HG03025 (cell line): Measurements from ENCODE around the gene PAPOLA.

Experiments
- ATAC-seq: cut with Tn5 transposase; IDR thresholded peaks from one replicate; pipeline ENCODE4 v1.9.1; 2021; ENCODE audit warnings: mild to moderate bottlenecking, moderate library complexity; ENCODE audit not compliant: unreplicated experiment, low FRiP score

Gene PAPOLA

GRCh38 chr14:96554315-96554910 is 52.2 kb downstream of the PAPOLA start:
- no peak for ATAC-seq

DNA sequence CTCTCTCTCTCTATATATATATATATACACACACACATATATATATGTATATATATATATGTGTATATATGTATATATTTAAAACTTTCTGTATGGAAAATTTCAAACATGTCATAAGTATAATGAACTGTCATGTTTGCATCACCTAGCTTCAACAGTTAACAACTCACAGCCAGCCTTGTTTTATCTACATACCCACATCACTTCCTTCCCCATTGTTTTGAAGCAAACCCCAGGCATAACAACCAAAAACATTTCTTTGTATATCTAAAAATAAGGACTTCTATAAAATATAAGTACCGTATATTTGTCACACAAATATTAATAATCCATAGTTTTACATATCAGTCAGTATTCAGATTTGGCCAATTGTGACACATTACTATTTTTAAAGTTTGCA is 57.4 kb downstream of the PAPOLA start:
- ATAC-seq, result no peak

GRCh38 chr14:96564389-96564788 is 62.2 kb downstream of the PAPOLA start:
- ATAC-seq, result no peak

- no peak for ATAC-seq
These were observed 63.6 kb downstream of the PAPOLA start for GRCh38 chr14:96565811-96566210.

GRCh38 chr14:96567289-96567899 is 65.2 kb downstream of the PAPOLA start:
- no peak for ATAC-seq

DNA sequence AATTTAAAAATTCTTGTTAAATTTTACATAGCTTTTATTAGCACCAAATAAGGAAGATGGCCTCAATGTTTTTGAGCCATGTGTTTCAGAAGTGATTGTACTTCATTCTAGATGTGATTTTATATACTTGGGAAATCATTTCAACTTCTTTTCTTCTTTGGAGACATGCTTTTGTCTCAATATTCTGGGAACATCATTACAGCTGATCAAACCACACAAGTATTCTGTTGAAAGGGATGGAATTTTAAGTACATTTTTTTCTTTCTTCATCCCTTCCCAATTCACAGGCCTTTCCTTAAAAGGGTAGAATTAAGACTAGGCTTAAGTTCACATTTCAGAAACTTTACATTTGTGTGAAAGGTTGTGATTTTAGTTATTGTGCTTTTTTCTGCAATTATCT is 66.4 kb downstream of the PAPOLA start:
- no peak for ATAC-seq

DNA sequence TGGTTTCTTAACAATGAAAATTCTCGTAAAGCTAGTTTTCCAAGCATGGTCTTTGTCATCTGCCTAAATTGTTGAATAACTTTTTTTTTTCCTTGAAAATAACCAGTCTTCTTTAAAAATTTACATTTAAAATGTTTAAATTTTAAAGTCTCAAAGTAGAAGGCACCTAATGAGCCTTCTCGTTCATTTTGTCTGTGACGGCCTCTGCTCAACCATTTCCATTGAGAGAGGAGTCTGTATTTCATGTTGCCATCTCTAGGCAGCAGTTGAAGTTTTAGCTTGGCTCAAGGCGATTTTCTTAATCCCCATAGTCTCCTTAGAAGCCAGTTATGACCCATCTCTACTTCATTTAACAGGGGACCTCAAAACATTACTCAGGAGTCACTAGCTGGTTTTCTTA is 69.1 kb downstream of the PAPOLA start:
- ATAC-seq, result no peak

- ATAC-seq, result no peak
These were observed 71.4 kb downstream of the PAPOLA start for GRCh38 chr14:96573473-96574100.

DNA sequence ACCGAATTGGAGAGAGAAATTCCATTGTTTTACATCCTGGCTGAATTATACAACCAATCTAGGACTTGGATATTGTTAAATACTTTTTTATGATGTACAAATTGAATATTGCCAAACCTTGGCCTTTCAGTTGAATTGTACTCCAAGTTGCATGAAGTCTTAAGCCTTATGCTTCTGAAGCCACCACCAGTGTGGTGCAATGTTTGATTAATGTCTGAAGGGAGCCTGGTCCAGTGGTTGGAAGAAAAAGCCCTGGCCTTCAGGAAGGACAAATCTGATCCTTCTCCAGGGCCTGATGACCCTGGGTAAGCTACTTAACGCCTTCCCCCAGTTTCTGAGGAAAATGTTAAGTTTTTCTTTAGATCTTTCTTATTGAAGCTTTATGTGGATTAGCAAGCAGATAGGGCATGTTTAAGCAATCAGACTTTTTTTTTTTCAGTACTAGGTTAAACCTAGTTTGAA is 72.0 kb downstream of the PAPOLA start:
- no peak for ATAC-seq

DNA sequence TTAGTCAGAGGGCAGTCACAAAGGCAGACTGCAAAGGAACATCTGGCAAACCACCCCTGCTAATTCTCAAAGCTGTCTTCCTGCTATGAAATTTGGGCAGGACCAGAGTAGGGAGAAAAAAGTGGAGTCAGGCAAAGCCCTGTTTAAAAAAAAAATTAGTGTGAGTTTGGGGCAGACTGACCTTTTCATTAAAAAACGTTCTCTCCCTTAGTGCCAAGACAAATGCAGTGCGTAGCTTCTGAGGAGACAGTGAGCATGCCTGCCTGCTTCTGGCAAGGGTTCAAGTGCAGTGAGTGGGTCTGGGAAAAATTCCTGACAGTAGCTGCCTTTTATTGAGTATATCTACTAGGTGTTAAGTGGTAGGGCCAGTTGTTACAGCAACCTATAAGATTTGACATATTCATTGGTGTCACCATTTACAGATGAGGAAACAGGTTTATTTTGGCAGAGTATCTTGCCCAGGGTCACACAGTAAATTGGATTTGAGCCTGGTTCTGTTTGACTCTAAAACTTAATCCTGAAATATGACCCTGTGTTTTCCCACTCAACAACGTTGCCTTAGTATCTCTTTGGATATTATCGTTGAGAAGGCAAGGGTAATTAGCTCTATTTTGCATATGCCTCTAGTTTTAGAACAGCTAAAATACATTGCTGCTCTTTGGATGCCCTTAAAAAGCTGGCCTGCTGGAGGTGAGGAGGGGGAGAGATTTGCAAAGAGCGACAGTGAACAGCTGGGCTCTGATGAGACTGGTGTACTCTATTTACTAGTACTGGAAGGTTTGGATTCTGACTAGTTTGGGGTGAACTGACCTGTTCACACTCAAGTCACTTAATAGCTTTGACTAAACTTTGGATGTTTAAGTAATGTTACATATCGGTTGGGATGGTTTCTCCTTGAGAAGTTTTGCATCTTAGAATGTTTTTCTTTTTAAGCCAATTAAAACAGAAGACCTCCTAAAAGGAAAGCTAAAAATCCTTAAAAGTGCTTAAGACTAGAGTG is 72.8 kb downstream of the PAPOLA start:
- no peak for ATAC-seq

DNA sequence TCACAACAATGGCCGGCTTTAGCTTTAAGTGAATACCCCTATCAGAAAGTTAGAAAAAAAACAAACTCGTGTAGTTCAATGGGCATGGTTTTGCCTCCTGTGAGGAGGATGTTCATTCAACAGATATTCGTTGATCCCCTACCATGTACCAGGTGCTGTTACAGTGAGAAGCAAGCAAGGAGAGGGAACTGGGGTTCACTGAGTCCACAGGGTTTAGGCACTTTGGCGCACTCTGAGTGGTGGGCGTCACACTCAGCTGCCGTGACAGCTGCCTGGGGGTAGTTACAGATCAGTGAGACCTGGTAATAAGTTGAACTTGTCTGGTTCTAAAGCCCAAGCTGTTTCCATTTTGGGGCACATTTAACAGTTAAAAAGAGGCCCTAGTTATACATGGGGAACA is 74.2 kb downstream of the PAPOLA start:
- no peak for ATAC-seq

DNA sequence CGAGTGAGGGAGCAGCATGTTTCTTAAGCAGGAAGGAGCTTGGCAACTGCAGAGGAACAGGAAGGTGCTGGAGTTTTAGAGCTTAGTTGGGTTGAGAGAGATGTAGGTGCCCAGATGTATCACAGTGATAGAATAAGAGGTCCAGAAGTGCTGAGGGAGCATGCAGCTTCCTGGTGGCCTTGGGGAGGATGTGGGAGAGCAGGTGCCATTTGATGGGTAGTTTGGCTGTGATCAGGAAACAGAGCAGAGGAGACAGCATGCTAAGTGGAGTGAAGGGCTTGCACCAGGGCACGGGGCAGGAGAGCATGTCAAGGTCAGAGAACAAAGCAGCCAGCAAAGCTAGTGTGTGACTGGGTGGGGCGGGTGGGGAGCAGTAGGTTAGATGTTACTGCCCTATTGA is 74.8 kb downstream of the PAPOLA start:
- ATAC-seq, result no peak

- ATAC-seq, result no peak
These were observed 76.4 kb downstream of the PAPOLA start for GRCh38 chr14:96578619-96579018.

DNA sequence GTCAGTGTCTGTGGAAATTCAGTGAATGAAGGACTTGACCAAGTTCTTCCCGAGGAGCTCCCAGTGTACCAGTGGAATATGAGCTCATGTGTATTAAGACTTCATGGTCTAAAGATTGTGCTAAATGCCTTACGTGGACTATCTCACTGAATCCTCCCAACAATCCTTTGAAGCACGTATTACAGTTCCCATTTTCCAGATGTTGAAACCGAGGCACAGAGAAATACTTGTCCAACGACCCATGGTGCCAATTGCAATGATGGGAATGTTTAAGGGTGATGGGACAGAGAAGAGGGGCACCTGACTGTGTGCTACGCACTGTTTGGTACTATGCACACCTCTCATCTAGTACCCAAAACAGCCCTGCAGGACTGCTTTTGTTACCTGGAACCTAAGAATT is 77.2 kb downstream of the PAPOLA start:
- ATAC-seq, result no peak

DNA sequence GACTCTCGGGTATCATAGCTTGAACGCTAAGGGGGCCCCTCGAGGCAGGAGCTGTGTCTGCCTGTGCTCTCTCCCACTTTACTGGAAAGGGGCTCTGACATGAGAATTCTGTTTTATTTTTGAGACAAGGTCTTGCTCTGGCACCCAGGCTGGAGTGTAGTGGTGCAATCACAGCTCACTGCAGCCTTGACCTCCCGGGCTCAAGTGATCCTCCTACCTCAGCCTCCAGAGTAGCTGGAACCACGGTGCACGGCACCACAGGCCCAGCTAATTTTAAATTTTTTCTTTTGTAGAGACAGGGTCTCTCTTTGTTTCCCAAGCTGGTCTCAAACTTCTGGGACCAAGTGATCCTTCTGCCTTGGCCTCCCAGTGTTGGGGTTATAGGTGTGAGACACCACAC is 77.7 kb downstream of the PAPOLA start:
- no peak for ATAC-seq

- ATAC-seq, result no peak
These were observed 78.4 kb downstream of the PAPOLA start for GRCh38 chr14:96580566-96580965.

DNA sequence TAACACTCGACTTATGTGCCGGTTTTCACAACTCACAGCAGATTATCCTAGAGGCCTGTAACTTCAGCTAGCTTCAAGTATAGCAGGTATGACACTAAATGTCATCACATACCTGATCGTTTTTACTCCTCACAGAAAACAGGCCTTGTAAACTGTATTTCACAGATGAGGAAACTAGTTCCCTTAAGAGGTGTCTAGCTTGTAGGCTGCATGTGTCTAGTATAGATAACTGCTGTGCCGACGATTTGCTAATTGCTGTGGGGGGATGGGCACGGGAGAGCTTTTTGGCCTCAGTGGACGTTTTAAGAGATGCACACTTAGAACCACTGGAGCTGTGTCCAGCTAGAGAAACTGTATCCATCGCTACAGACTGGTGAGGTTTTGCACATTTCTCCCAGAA is 78.8 kb downstream of the PAPOLA start:
- ATAC-seq, result no peak

DNA sequence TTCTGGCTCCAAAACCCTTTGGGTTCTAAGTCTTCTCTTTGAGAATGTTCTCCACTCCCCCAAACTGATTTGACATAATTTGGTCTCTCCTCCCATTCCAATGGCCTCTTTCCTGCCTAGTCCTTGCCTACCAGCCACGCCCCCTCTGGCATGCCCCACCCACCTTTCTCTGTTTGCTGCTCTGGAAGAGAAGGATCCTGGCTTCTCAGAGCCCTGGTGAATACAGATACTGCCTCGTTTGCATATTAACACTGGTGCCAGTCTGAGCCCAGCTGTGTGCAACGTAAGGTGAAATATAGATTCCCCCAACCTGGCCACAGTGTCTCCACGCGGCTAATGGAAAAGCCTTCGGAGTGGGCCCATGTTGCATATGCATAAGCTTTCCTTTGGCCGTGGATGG is 79.7 kb downstream of the PAPOLA start:
- no peak for ATAC-seq

- ATAC-seq, result no peak
These were observed 80.3 kb downstream of the PAPOLA start for GRCh38 chr14:96582411-96582961.

- no peak for ATAC-seq
These were observed 80.8 kb downstream of the PAPOLA start for GRCh38 chr14:96582995-96583394.
